ENCODE data around the gene HOMER1.

Gene HOMER1

DNA sequence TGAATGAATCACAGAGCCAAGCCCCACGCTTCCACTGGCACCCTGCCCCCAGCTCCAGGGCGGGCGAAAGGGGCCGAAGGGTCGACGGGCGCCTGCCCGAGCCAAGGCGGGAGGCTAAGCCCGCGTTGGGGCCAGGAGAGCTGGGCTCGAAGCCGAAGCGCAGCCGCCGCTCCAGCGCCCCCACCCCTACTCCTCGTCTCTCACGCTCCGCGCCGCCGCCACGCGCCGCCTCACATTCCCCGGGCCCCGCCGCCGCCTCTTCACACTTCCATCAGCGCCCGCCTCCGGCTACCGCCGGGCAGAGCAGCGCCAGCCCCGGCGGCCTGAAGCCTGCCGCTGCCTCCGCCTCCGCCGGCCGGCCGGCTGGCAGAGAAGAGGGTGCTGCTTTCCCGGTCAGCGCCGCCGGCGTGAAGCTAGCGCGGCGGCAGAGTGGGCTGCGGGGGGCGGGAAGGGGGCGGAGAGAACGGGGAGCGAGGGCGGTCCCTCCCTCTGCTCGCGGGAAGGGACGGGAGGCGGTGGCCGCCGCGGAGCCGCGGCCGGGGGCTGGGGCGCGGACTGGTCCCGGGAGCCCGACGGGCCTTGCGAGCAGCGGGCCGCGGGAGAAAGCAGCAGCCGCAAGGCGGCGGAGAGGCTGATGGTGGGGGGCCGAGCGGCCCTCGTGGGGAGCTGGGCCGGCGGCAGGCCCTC lies at the start of gene HOMER1:
Gene HOMER1, minus strand, starts transcription at position 431 of the 687 bp plus-strand sequence. CDS start 1,360 bp downstream, outside the sequence.
- DNase-seq = peak; percentile 74

GRCh38 chr5:79563247-79563590 lies 49.3 kb upstream of the HOMER1 start:
- no peak for DNase-seq

DNA sequence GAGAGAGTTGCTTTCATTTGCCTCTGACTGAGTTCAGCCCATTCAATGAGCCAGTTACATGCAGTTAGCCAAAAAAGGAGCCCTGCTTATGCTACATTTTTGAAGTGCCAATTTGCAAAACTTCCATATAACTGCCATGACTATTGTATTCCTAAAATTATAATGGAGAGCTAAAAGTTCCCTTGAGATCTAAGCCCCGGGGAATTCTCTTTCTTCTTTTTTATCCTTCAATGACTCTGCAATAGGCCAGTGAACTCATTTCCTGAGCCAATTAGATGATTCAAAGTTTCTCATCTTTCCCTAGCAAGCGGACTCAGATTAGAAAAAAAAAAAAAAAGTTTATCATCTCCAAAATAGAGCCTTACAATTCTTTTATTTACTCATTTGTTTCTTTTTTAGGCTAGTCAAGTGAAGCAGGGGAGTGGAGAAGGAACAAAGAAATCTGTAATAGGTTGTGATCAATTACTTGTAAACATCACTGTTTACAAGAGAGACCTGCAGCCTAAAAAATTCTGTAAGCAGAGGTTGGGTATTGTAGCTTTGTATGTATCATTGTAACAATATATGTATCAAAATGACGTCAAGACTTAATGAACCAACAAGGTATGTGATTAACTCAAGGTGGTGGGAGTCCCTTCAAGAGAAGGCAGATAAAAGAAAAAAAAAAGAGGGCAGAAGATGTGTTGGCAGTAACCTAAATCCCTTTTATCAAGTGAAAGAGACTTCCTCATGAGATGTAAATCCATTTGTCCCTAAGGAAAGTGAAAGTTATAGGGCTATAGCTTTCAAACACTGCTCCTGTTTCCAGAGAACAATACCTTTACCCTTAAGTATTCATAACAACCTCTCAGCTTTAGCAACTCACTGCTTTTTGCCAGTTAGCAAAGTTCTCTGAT lies 48.7 kb upstream of the HOMER1 start:
- no peak for DNase-seq

- DNase-seq = peak; percentile 28
Observed at GRCh38 chr5:79561525-79561893, 47.6 kb upstream of the HOMER1 start.

DNA sequence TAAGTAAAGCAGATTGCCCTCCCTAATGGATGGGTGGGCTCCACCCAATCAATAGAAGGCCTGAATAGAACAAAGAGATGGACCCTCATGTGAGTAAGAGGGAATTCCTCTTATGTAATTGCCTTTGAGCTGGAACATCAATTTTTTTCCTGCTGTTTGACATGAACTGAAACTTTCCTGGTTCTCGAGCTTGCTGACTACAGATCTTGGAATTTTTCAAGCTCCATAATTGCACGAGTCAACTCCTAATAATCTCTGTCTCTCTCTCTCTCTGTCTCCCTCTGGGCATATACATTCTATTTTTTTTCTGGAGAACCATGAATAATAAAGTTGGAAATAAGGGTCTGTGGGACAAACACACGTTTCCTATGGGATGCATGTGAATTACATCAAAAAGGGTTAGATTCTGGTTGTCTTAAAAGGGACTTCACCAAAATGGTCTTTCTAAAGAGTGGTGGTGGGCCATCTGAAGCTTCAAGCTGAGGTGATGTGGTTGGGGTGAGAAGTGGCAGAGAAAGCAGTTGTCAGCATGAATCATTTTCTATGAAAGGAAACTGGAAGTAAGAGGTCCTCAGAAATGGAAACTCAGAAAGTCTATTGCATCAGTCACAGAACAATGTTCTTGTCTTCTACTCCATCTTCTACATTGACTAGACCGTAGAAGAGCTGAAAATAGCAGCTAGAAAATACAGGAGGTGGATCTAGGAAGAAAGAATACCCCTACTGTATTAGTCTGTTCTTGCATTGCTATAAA lies 47.0 kb upstream of the HOMER1 start:
- no peak for DNase-seq

DNA sequence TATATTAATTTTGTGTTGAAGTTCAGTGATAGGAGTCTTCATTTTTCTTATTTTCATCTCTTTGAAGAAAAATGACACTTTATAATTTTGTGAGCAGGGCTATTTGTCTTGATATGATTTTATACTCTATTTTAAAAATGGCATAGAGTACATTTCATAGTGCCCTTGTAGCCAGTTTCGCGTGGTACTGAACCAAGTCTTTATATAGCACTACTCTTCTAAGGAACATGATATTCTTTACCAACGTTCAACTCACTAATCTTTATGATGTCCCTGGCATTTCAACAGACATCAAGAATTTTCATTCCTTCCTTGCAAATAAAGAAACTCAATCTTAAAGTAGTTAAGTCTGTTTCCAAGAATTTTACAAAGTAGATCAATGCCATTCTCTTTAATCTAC lies 41.5 kb upstream of the HOMER1 start:
- DNase-seq = no peak

DNA sequence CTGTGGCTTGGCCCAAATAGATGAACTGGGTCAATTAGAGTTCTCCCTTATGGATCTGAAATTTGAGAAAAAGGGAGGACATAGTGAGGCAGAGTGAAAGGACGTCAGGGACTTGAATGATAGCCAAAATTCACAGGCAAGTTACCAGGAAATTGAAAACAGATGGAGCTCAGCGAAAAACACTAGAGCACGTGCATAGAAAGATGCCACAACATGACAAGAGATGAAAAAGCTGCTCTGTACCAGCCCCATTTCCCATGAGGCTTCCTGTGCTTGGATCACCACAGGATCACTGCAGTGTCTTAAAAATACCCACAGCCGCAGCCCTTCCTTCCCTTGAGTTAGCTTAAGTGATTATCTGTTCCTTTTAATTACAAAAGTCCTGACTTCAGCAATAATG lies 39.0 kb upstream of the HOMER1 start:
- no peak for DNase-seq

DNA sequence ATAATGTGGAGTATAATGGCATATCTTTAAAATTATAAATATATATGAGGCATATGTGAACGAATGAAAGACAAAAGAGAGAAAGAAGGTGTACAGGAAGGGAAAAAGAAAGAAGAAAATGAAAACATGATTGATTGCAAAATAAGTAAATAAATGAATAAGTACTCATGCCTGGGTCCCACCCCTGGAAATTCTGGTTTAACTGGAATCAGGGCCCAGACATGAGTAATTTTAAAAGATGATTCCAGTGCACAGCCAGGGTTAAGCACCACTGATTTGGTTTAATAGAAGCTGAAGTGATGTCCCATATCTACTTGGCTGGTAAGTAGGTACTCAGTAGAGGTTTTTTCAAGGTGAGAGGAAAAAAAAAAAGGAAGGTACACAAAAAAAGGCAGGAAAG lies 34.0 kb upstream of the HOMER1 start:
- no peak for DNase-seq

- DNase-seq = no peak
Observed at GRCh38 chr5:79547429-79547822, 33.5 kb upstream of the HOMER1 start.

DNA sequence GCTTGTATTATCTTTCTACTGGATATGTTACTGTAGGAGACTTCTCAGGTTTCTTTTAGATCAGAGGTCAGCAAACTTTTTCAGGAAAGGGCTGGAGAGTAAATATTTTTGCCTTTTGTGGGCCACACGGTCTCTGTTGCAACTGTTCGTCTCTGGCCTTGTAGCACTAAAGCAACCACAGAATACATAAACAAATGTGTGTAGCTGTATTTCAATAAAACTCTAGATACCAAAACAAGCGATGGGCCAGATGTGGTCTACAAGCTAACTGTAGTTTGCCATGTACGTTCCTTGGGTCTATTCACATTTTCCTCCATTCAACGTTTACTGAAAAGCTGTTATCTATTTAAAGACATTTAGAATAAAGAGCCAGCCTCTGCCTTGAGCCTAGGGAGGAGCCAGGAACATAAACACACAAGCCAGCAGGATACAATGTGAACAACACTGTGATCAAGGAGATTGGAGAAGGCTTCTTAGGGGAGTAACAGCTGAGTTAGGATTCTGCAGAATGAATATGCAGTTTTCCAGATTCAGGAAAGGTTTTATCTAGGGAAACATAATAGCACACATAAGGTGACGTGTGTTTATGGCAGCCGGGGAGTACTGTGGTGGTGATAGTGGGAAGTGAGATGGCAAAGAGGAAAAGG lies 33.0 kb upstream of the HOMER1 start:
- no peak for DNase-seq

GRCh38 chr5:79544131-79544530 lies 30.2 kb upstream of the HOMER1 start:
- DNase-seq = no peak

- DNase-seq = no peak
Observed at GRCh38 chr5:79540939-79541338, 27.0 kb upstream of the HOMER1 start.

DNA sequence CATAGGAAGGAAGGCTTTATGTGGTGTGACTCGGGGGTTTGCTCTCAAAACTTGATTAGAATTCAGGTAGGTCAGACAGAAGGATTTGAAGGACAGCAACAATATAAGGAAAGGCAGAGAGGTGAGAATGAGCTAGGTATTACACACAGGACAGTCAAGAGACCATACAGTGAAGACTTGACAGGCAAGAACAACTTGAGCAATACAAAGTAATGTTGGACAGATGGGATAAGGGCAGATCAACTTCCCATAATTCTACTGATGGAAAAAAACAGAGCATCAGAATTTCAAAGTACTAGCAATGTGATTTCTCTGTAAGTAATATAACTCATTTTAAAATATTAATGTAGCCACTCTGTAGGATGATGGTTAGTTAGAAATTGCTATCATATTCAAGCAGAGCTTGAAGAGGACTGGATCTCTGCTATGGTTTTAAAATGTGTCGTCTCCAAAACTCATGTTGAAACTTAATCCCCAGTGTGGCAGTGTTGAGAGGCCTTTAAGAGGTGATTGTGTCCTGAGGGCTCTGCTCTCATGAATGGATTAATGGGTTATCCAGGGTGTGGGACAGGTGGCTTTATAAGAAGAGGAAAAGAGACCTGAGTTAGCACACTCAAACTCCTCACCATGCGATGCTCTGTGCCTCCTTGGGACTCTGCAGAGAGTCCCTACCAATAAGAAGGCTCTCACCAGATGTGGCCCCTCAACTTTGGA lies 22.4 kb upstream of the HOMER1 start:
- no peak for DNase-seq

GRCh38 chr5:79535477-79536192 lies 21.7 kb upstream of the HOMER1 start:
- DNase-seq = no peak

GRCh38 chr5:79529110-79529509 lies 15.2 kb upstream of the HOMER1 start:
- DNase-seq = no peak

GRCh38 chr5:79527431-79527830 lies 13.5 kb upstream of the HOMER1 start:
- DNase-seq = no peak

DNA sequence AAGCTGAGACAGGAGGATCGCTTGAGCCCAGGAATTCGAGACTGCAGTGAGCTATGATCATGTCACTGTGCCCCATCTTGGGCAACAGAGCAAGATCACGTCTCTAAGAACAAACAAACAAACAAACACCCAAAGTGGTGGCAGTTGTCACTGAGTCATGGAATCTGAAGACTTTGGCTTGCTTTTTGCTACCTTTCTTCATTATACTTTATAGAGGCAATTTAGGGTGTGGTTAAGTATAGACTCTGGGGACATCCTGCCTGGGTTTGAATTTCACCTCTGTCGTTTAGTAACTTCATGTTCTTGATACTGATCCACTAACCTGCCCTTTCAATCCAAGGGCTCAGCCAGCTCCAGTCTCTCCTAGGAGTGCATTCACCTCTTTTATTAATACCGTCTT lies 13.0 kb upstream of the HOMER1 start:
- DNase-seq = no peak

GRCh38 chr5:79526493-79526892 lies 12.6 kb upstream of the HOMER1 start:
- DNase-seq = no peak

- no peak for DNase-seq
Observed at GRCh38 chr5:79521156-79521555, 7.2 kb upstream of the HOMER1 start.

DNA sequence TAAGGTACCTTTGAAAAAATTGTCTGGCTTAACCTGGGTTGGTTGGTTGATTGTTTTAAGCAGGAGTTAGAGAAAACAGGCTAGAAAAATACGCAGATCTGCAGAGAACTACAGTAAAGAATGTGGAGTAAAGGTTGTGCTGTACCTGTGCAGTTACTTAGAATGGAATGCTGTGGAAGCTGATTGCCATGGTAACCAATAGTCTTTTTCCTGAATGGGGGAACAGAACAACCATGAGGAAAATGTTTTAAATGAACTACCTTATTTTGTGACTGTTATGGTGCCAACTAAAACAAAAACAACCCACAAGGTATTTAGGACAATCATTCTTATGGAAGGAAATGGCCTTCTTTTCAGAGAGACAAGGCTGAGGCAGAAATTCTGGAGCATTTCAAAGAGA lies 4.8 kb upstream of the HOMER1 start:
- DNase-seq = no peak

DNA sequence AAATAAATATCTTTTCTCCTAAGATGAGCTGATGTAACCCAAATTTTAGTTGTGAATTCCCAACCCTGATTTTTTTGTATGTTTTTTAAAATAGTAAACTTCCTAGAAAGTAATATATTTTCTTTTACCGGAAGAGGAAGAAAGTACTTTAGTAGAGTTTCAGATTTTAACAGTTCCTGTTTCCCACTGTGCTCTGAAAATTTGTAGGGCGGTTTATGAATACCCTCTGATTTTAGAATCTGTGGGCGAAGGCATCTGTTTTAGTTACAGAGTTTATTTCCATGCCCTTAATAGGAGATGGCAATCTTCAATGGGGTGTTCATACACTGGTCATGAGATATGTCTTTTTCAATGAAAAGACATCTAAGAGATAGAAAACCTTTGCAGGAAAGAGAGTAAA lies 3.7 kb upstream of the HOMER1 start:
- no peak for DNase-seq

DNA sequence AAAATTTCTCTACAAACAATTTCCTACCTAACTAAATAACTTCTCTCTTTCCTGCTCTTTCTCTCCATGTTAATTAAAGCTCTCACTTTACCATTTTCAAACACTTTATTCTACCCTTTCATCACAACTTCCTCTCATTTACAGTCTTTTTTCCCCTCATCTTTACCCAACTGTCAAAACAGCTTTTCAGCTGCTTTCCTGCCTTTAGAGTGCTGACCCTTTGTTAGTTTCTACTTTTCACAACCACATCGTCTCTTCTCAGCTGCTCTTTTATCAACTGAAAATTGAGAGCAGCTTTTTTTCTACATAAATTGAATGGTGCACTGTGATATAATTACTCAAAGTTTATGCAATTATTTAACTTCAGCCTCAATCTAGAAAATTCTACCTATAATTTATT lies 3.1 kb upstream of the HOMER1 start:
- DNase-seq = no peak

Data from stimulated activated CD4-positive, alpha-beta T cell treated with anti-CD3 and anti-CD28 coated beads, Interleukin-4, amount 100 ng/mL, for 1 hour (primary cell).